HCEC 1CT (cell line): ENCODE data around the gene ANKRD60.

ENCODE experiments used
- DNase-seq: peaks from one replicate; pipeline ENCODE4 v3.0.0-alpha.2; 2017

The ANKRD60 gene

GRCh38 chr20:58219342-58219700, 9.1 kb downstream of the ANKRD60 start:
- peak; percentile 73 for DNase-seq

- DNase-seq, result no peak
Measured at GRCh38 chr20:58218665-58219341, 9.7 kb downstream of the ANKRD60 start.

- no peak for DNase-seq
Measured at GRCh38 chr20:58216334-58216733, 12.1 kb downstream of the ANKRD60 start.

- DNase-seq, result no peak
Measured at GRCh38 chr20:58215116-58215515, 13.3 kb downstream of the ANKRD60 start.

GRCh38 chr20:58214310-58214709, 14.1 kb downstream of the ANKRD60 start:
- DNase-seq, result no peak

- no peak for DNase-seq
Measured at GRCh38 chr20:58213716-58214115, 14.7 kb downstream of the ANKRD60 start.

- DNase-seq, result no peak
Measured at GRCh38 chr20:58213121-58213520, 15.3 kb downstream of the ANKRD60 start.

GRCh38 chr20:58212636-58213035, 15.8 kb downstream of the ANKRD60 start:
- no peak for DNase-seq

- no peak for DNase-seq
Measured at GRCh38 chr20:58210398-58210747, 18.1 kb downstream of the ANKRD60 start.

- DNase-seq, result peak; percentile 50
Measured at GRCh38 chr20:58209652-58210397, 18.6 kb downstream of the ANKRD60 start.

GRCh38 chr20:58208944-58209343, 19.5 kb downstream of the ANKRD60 start:
- DNase-seq, result no peak

- no peak for DNase-seq
Measured at GRCh38 chr20:58205850-58206249, 22.6 kb downstream of the ANKRD60 start.

GRCh38 chr20:58202044-58202443, 26.4 kb downstream of the ANKRD60 start:
- DNase-seq, result no peak

- DNase-seq, result no peak
Measured at GRCh38 chr20:58201616-58202015, 26.8 kb downstream of the ANKRD60 start.

GRCh38 chr20:58199469-58199868, 29.0 kb downstream of the ANKRD60 start:
- no peak for DNase-seq

GRCh38 chr20:58198901-58199355, 29.5 kb downstream of the ANKRD60 start:
- DNase-seq, result no peak

GRCh38 chr20:58198384-58198783, 30.1 kb downstream of the ANKRD60 start:
- DNase-seq, result no peak

GRCh38 chr20:58197185-58197469, 31.3 kb downstream of the ANKRD60 start:
- DNase-seq, result no peak

- no peak for DNase-seq
Measured at GRCh38 chr20:58196402-58197184, 31.9 kb downstream of the ANKRD60 start.

GRCh38 chr20:58195047-58195446, 33.4 kb downstream of the ANKRD60 start:
- DNase-seq, result no peak

GRCh38 chr20:58194175-58194791, 34.2 kb downstream of the ANKRD60 start:
- no peak for DNase-seq

GRCh38 chr20:58192567-58192966, 35.9 kb downstream of the ANKRD60 start:
- no peak for DNase-seq

- DNase-seq, result no peak
Measured at GRCh38 chr20:58192065-58192464, 36.4 kb downstream of the ANKRD60 start.

GRCh38 chr20:58188527-58188926, 39.9 kb downstream of the ANKRD60 start:
- no peak for DNase-seq
